ENCODE data around the gene SEMA4G. TPM values are rescaled to one million over a fixed set of nuclear protein-coding genes. Genes with fewer than 3 reads are reported as not detected.
A peak's percentile ranks its signal among the peaks of the same experiment; 100 is the strongest.

SEMA4G gene
- total and polyA plus RNA-seq, 2 of the 13 experiments (the other 11 are each of a cell fraction or from before 2014, with no cell fraction given), result 46.2 to 207 TPM

DNA sequence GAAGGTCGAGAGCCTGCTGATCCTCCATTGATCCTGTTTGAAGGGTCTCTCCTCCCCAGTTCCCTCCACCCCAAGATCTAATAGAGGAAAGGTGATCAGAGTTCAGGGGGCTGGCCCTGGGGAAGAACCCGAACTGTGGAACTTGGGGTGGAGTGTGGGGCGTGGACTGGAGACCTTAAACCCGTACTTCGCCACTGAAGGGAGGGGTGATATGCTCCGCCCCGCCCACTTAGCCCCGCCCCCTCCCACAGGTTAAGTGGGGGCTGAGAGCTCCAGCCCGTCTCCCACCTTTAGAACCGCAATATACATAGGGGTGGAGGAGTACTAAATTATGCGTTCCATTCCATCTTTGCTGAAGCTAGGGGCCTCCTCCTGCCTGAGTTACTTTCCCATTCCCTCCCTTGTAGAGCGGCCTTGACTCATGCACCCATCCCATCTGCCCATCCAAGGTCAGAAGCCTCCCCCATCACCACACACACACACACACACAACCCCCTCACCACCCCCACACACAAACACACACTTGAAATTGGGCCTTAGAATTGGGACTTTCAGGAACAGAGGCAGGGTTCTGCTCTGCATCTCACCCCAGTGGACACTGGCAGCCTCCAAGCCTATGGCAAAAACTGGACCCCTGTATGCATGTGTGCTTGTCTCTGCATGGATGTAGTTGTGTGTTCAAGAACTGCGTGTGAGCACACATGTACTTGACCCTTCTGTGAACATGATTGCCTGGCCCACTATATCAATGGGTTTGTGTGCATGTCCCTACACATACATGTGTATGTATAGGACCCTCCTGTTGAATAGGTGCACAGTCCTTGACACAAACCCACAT is 991 bp downstream of the SEMA4G start (continued):
- TF ChIP-seq, protein P1, sequence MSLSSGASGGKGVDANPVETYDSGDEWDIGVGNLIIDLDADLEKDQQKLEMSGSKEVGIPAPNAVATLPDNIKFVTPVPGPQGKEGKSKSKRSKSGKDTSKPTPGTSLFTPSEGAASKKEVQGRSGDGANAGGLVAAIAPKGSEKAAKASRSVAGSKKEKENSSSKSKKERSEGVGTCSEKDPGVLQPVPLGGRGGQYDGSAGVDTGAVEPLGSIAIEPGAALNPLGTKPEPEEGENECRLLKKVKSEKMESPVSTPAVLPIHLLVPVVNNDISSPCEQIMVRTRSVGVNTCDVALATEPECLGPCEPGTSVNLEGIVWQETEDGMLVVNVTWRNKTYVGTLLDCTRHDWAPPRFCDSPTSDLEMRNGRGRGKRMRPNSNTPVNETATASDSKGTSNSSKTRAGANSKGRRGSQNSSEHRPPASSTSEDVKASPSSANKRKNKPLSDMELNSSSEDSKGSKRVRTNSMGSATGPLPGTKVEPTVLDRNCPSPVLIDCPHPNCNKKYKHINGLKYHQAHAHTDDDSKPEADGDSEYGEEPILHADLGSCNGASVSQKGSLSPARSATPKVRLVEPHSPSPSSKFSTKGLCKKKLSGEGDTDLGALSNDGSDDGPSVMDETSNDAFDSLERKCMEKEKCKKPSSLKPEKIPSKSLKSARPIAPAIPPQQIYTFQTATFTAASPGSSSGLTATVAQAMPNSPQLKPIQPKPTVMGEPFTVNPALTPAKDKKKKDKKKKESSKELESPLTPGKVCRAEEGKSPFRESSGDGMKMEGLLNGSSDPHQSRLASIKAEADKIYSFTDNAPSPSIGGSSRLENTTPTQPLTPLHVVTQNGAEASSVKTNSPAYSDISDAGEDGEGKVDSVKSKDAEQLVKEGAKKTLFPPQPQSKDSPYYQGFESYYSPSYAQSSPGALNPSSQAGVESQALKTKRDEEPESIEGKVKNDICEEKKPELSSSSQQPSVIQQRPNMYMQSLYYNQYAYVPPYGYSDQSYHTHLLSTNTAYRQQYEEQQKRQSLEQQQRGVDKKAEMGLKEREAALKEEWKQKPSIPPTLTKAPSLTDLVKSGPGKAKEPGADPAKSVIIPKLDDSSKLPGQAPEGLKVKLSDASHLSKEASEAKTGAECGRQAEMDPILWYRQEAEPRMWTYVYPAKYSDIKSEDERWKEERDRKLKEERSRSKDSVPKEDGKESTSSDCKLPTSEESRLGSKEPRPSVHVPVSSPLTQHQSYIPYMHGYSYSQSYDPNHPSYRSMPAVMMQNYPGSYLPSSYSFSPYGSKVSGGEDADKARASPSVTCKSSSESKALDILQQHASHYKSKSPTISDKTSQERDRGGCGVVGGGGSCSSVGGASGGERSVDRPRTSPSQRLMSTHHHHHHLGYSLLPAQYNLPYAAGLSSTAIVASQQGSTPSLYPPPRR (CRISPR knock-in tag; IDR thresholded peaks at IDR 0.05; ENCODE audit: borderline replicate concordance), result peak; percentile 29; the same call in 1 of the 2 replicates
- no peak for TF ChIP-seq ZKSCAN5 (CRISPR knock-in tag; IDR thresholded peaks at IDR 0.05)
- TF ChIP-seq POLR2AphosphoS2 (IDR thresholded peaks at IDR 0.05; ENCODE audit: low read depth, low read length), result no peak
- TF ChIP-seq POLR2A (IDR thresholded peaks at IDR 0.05; ENCODE audit: insufficient read depth in 1 of 2, low read depth in 2 of 2, low read length in 2 of 2), result peak in 1 of 2 experiments; percentile 82; a peak in 2 of 4 replicates
- TF ChIP-seq, protein P2, sequence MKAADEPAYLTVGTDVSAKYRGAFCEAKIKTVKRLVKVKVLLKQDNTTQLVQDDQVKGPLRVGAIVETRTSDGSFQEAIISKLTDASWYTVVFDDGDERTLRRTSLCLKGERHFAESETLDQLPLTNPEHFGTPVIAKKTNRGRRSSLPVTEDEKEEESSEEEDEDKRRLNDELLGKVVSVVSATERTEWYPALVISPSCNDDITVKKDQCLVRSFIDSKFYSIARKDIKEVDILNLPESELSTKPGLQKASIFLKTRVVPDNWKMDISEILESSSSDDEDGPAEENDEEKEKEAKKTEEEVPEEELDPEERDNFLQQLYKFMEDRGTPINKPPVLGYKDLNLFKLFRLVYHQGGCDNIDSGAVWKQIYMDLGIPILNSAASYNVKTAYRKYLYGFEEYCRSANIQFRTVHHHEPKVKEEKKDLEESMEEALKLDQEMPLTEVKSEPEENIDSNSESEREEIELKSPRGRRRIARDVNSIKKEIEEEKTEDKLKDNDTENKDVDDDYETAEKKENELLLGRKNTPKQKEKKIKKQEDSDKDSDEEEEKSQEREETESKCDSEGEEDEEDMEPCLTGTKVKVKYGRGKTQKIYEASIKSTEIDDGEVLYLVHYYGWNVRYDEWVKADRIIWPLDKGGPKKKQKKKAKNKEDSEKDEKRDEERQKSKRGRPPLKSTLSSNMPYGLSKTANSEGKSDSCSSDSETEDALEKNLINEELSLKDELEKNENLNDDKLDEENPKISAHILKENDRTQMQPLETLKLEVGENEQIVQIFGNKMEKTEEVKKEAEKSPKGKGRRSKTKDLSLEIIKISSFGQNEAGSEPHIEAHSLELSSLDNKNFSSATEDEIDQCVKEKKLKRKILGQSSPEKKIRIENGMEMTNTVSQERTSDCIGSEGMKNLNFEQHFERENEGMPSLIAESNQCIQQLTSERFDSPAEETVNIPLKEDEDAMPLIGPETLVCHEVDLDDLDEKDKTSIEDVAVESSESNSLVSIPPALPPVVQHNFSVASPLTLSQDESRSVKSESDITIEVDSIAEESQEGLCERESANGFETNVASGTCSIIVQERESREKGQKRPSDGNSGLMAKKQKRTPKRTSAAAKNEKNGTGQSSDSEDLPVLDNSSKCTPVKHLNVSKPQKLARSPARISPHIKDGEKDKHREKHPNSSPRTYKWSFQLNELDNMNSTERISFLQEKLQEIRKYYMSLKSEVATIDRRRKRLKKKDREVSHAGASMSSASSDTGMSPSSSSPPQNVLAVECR (CRISPR knock-in tag; IDR thresholded peaks at IDR 0.05; ENCODE audit: borderline replicate concordance), result no peak; the same call in none of the 2 replicates
- TF ChIP-seq, protein P3, sequence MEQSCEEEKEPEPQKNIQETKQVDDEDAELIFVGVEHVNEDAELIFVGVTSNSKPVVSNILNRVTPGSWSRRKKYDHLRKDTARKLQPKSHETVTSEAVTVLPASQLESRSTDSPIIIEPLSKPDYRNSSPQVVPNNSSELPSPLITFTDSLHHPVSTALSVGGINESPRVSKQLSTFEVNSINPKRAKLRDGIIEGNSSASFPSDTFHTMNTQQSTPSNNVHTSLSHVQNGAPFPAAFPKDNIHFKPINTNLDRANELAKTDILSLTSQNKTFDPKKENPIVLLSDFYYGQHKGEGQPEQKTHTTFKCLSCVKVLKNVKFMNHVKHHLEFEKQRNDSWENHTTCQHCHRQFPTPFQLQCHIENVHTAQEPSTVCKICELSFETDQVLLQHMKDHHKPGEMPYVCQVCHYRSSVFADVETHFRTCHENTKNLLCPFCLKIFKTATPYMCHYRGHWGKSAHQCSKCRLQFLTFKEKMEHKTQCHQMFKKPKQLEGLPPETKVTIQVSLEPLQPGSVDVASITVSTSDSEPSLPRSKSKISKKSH (CRISPR knock-in tag; IDR thresholded peaks at IDR 0.05; ENCODE audit: borderline replicate concordance), result no peak
- no peak for TF ChIP-seq CBX5 (CRISPR knock-in tag; IDR thresholded peaks at IDR 0.05; ENCODE audit: borderline replicate concordance)
- TF ChIP-seq, protein P4, sequence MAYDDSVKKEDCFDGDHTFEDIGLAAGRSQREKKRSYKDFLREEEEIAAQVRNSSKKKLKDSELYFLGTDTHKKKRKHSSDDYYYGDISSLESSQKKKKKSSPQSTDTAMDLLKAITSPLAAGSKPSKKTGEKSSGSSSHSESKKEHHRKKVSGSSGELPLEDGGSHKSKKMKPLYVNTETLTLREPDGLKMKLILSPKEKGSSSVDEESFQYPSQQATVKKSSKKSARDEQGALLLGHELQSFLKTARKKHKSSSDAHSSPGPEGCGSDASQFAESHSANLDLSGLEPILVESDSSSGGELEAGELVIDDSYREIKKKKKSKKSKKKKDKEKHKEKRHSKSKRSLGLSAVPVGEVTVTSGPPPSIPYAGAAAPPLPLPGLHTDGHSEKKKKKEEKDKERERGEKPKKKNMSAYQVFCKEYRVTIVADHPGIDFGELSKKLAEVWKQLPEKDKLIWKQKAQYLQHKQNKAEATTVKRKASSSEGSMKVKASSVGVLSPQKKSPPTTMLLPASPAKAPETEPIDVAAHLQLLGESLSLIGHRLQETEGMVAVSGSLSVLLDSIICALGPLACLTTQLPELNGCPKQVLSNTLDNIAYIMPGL (CRISPR knock-in tag; IDR thresholded peaks at IDR 0.05; ENCODE audit: borderline replicate concordance in 1 of 2, low read depth in 1 of 2), result peak in 1 of 2 experiments; percentile 10; a peak in 1 of 4 replicates
- TF ChIP-seq, protein P5, sequence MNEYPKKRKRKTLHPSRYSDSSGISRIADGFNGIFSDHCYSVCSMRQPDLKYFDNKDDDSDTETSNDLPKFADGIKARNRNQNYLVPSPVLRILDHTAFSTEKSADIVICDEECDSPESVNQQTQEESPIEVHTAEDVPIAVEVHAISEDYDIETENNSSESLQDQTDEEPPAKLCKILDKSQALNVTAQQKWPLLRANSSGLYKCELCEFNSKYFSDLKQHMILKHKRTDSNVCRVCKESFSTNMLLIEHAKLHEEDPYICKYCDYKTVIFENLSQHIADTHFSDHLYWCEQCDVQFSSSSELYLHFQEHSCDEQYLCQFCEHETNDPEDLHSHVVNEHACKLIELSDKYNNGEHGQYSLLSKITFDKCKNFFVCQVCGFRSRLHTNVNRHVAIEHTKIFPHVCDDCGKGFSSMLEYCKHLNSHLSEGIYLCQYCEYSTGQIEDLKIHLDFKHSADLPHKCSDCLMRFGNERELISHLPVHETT (CRISPR knock-in tag; conservative IDR thresholded peaks at IDR 0.05), result no peak
- TF ChIP-seq RFXAP (CRISPR knock-in tag; IDR thresholded peaks at IDR 0.05; ENCODE audit: borderline replicate concordance), result no peak
- no peak for TF ChIP-seq ZNF678 (CRISPR knock-in tag; IDR thresholded peaks at IDR 0.05)
- TF ChIP-seq ZNF282 (IDR thresholded peaks at IDR 0.05; ENCODE audit: partially characterized antibody), result no peak
- TF ChIP-seq FLYWCH1 (CRISPR knock-in tag; IDR thresholded peaks at IDR 0.05), result no peak
